GM19193 (cell line): ENCODE data around the gene AK5.

ENCODE experiments used
- POLR2A ChIP-seq: IDR thresholded peaks from 4 replicates; pipeline ENCODE4 v1.6.1; 2011; ENCODE audit not compliant: insufficient read depth, insufficient read length; ENCODE audit errors: extremely low read depth

AK5 gene

GRCh38 chr1:77356136-77356535, 74.3 kb downstream of the AK5 start:
- no peak for TF ChIP-seq POLR2A

- no peak for TF ChIP-seq POLR2A
Observed at GRCh38 chr1:77360256-77360655, 78.4 kb downstream of the AK5 start.

- TF ChIP-seq POLR2A: no peak
Observed at GRCh38 chr1:77361621-77362020, 79.8 kb downstream of the AK5 start.

GRCh38 chr1:77370161-77370560, 88.3 kb downstream of the AK5 start:
- no peak for TF ChIP-seq POLR2A

- TF ChIP-seq POLR2A: no peak
Observed at GRCh38 chr1:77370583-77371306, 88.9 kb downstream of the AK5 start.

- TF ChIP-seq POLR2A: no peak
Observed at GRCh38 chr1:77371396-77371795, 89.6 kb downstream of the AK5 start.

- TF ChIP-seq POLR2A: no peak
Observed at GRCh38 chr1:77373702-77374101, 91.9 kb downstream of the AK5 start.

GRCh38 chr1:77375541-77375940, 93.7 kb downstream of the AK5 start:
- no peak for TF ChIP-seq POLR2A

GRCh38 chr1:77375990-77376389, 94.2 kb downstream of the AK5 start:
- TF ChIP-seq POLR2A: no peak

GRCh38 chr1:77378723-77379535, 97.1 kb downstream of the AK5 start:
- no peak for TF ChIP-seq POLR2A

GRCh38 chr1:77382366-77382765, 100.5 kb downstream of the AK5 start:
- TF ChIP-seq POLR2A: no peak

- TF ChIP-seq POLR2A: no peak
Observed at GRCh38 chr1:77383236-77383635, 101.4 kb downstream of the AK5 start.

- no peak for TF ChIP-seq POLR2A
Observed at GRCh38 chr1:77385551-77385950, 103.7 kb downstream of the AK5 start.

GRCh38 chr1:77386276-77386675, 104.5 kb downstream of the AK5 start:
- no peak for TF ChIP-seq POLR2A

- no peak for TF ChIP-seq POLR2A
Observed at GRCh38 chr1:77387553-77387952, 105.7 kb downstream of the AK5 start.

GRCh38 chr1:77388661-77389060, 106.8 kb downstream of the AK5 start:
- no peak for TF ChIP-seq POLR2A
